BLaER1 (cell line): ENCODE data around the gene ZRSR2.

Experiments used
- H3K27ac ChIP-seq: shearing (Covaris generic); formaldehyde crosslinking; 2 replicates; pipeline ENCODE4 v1.8.1; 2022
- H3K27me3 ChIP-seq: shearing (Covaris generic); formaldehyde crosslinking; 2 replicates; pipeline ENCODE4 v1.8.1; 2022
- H3K36me3 ChIP-seq: shearing (Covaris generic); formaldehyde crosslinking; 2 replicates; pipeline ENCODE4 v1.8.1; 2022
- H3K4me1 ChIP-seq: shearing (Covaris generic); formaldehyde crosslinking; 2 replicates; pipeline ENCODE4 v1.8.1; 2022
- H3K4me2 ChIP-seq: shearing (Covaris generic); formaldehyde crosslinking; 2 replicates; pipeline ENCODE4 v1.8.1; 2022
- H3K4me3 ChIP-seq: shearing (Covaris generic); formaldehyde crosslinking; 2 replicates; pipeline ENCODE4 v1.8.1; 2022
- H3K9ac ChIP-seq: shearing (Covaris generic); formaldehyde crosslinking; 2 replicates; pipeline ENCODE4 v1.8.1; 2022
- H3K9me3 ChIP-seq: shearing (Covaris generic); formaldehyde crosslinking; 2 replicates; pipeline ENCODE4 v1.8.1; 2022
- H4K20me1 ChIP-seq: shearing (Covaris generic); formaldehyde crosslinking; 2 replicates; pipeline ENCODE4 v1.8.1; 2022
- Cebpa-rat ChIP-seq: shearing (Covaris generic); IDR thresholded peaks from 2 replicates; pipeline ENCODE4 v1.8.1; 2022

ZRSR2 gene

DNA sequence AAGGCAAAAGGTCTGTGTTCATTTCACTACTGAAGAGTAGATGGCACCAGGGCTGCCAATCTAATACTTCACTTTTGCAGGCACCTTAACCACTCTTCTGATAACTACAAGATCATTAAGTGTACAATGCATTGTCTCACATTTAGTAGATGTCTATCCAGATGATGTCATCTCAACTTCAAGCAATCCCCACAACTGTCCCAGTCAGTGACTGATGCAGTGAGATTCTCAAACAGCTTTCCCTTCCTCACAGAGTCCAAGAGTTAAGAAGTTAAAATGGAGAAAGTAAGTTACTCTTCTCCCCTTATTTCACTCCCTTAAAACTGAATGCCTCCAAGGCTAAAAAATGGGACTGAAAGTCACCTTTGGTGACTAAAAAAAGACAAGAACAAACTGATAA lies 53.7 kb downstream of the ZRSR2 start:
- peaks cover 60% of the 10 kb centered on the region for H3K27me3 ChIP-seq
- no peak overlapping the region for H3K4me3 ChIP-seq
- H3K36me3 ChIP-seq: peaks cover 12% of the 10 kb centered on the region; the same call in 1 of the 2 replicates

DNA sequence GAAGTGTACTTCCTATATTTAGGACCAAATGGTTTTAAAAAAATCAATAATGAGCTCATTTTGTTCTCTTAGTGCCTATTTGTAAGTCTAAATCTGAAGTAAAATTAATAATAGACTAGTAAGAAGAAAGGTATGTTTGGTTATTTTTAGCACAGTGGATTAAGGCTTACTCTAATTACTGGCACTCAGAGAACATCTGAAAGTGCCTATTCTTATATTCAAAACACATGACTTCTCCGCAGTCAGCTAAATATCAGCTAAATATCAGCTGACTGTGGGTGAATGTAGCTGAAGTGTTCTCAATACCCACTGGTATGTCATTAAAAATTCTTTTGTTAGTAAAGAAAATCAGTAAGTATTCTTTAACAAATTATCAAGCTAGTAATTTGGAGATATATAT lies 58.3 kb downstream of the ZRSR2 start:
- Histone ChIP-seq H3K9me3 (no peaks in the 10 kb centered on the region), H3K27me3 (peaks cover 97% of the 10 kb centered on the region), H4K20me1 (peaks cover 64% of the 10 kb centered on the region), H3K4me1 (peaks cover 4% of the 10 kb centered on the region; the same call in 1 of the 2 replicates), H3K9ac (no peak overlapping the region), H3K4me3 (no peak overlapping the region), H3K4me2 (no peak overlapping the region), H3K36me3 (peaks cover 11% of the 10 kb centered on the region; the same call in 1 of the 2 replicates), H3K27ac (no peak overlapping the region)
- no peak for TF ChIP-seq Cebpa-rat

More for the DNA sequence above, 53.7 kb downstream of the ZRSR2 start:
- no peak overlapping the region for H3K4me2 ChIP-seq
- no peak overlapping the region for H3K27ac ChIP-seq
- TF ChIP-seq Cebpa-rat: no peak
- no peak overlapping the region for H3K9ac ChIP-seq
- H3K9me3 ChIP-seq: no peaks in the 10 kb centered on the region
- H3K4me1 ChIP-seq: no peaks in the 10 kb centered on the region
- H4K20me1 ChIP-seq: peaks cover 28% of the 10 kb centered on the region

DNA sequence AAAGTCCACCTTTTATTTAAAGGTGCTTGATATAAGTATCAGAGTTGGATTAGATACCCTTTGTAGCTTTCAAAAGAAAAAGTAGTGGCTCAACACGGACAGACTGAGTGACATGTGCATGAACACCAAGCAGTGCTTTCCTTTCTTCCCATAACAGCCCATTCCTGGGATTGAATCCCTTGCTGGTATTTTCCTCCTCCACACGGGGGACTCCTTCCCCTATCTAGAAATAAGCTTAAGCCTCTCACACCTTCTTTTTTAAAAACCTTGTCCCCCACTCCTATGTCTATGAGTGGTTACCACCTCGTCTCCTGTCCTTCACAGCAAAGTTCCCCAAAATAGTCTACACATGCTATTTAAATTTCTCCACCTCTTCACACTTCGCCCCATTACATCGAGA lies 59.3 kb downstream of the ZRSR2 start:
- no peak overlapping the region for H3K9ac ChIP-seq
- no peak overlapping the region for H3K4me2 ChIP-seq
- H3K36me3 ChIP-seq: peaks cover 7% of the 10 kb centered on the region; the same call in 1 of the 2 replicates
- H3K4me3 ChIP-seq: no peak overlapping the region
- peaks cover 71% of the 10 kb centered on the region for H4K20me1 ChIP-seq
- H3K27ac ChIP-seq: no peak overlapping the region
- H3K9me3 ChIP-seq: no peaks in the 10 kb centered on the region
- no peak for TF ChIP-seq Cebpa-rat
- H3K27me3 ChIP-seq: peaks cover 95% of the 10 kb centered on the region
- peaks cover 10% of the 10 kb centered on the region; the same call in 1 of the 2 replicates for H3K4me1 ChIP-seq

DNA sequence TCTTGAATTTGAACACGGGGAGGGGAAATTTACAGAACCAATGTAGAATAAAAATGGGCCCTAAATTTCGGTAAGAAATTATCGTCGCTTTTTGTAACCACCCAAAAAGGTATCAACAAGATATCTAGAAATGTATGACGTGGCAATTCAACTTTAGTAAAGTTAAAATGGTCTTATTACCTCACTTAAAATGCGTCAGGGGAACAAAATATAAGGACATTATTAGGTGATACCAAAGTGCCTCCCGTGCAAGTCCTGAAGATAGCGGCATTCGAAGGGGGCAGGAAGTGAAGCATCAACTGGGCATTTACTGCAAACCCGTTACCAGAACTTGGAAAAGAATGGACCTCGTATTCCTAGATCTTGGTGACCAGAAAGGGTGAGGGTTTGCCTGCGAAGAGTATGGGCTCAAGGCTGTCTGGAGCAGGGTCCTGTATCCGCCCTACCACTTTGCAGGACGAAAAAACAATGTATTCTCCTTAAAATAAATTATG lies 63.3 kb downstream of the ZRSR2 start:
- peak overlapping the region; percentile 75; the same call in 1 of the 2 replicates for H3K27ac ChIP-seq
- no peak for TF ChIP-seq Cebpa-rat
- H3K36me3 ChIP-seq: 0 out of 2 replicates have a peak, but pooled peaks cover 3% of the 10 kb centered on the region
- H3K4me2 ChIP-seq: peak overlapping the region; percentile 85
- H3K9me3 ChIP-seq: no peaks in the 10 kb centered on the region
- peaks cover 61% of the 10 kb centered on the region for H4K20me1 ChIP-seq
- peak overlapping the region; percentile 75 for H3K9ac ChIP-seq
- H3K4me1 ChIP-seq: peaks cover 16% of the 10 kb centered on the region; the same call in 1 of the 2 replicates
- peak overlapping the region; percentile 74 for H3K4me3 ChIP-seq
- H3K27me3 ChIP-seq: peaks cover 92% of the 10 kb centered on the region

DNA sequence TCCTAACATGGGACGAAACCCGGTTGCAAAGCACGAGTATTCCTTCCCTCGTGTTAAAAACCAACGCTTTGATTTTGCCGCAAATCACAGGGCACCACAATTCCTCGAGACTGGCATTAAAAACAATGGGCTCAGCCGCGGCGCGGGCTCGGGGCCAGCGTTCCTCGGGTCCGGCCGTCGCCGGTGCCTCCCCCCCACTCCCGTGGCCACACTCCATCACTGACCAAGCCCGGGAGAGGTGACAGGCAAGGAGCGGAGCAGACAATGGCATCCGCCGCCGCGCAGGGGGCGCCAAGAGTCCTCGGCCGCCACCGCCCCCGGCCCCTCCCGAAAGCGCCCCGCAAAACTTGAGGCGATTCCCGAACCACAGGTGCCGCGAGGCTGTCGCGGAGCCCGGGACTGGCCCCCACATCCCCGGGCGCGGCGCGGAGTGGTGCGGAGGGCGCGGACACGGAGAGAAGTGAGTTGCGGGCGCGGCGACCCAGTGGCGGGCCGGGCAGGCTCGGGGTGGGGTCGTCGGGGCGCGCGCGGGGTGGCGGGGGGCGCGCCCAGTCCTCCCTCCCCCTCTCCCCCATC lies 63.9 kb downstream of the ZRSR2 start:
- TF ChIP-seq Cebpa-rat: no peak
- Histone ChIP-seq H3K9ac (peak overlapping the region; percentile 75), H3K9me3 (no peaks in the 10 kb centered on the region), H3K4me2 (peak overlapping the region; percentile 85), H3K4me3 (peak overlapping the region; percentile 74), H4K20me1 (peaks cover 55% of the 10 kb centered on the region), H3K4me1 (peaks cover 16% of the 10 kb centered on the region; the same call in 1 of the 2 replicates), H3K27me3 (peaks cover 92% of the 10 kb centered on the region), H3K27ac (peak overlapping the region; percentile 75), H3K36me3 (0 out of 2 replicates have a peak, but pooled peaks cover 3% of the 10 kb centered on the region)

DNA sequence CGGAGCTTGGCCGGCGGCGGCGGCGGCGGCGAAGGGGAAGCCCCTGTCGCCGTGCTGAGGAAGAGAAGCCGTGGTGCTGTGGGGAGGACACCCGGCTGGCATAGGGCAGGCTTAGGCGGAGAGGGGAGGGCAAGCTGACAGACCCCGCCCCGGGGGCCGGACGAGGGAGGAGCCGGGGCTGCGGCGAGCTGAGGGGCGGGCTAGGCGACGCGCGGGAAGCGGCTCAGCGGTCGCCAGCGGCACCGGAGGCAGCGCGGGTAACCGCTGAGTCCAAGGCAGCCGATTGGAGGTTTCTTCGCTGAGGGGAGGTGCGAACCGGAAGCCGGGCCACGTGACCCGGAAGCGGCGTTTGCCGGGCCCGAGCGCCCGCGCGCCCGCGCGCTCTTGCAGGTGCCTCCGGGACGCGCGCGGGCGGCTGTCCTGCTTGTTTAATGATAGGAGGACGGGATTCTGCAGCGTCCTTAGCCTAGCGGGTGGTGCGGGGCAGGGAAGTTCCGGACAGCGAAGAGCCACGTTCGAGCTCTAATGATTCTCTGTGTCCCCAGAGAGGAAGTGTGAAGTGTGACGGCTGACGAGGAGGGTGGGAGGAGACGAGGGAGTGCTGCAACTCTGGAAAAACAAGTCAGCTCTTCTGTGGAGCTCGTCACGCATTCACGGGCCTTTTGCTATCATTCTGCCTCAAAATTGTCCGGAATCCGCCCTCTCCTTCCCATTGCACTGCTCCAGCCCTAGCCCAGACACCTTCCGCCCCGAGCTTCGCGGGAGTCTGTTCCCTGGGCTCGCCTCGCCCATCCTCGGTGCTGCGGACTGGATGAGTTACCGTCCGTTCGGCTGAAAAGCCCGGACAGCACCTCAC lies 64.7 kb downstream of the ZRSR2 start, which contains the start of gene AP1S2:
Gene AP1S2 (minus strand): TSS at position 102 of the 856 bp plus-strand sequence. CDS start 2,289 bp downstream, outside the sequence.
- 0 out of 2 replicates have a peak, but pooled peaks cover 3% of the 10 kb centered on the region for H3K36me3 ChIP-seq
- TF ChIP-seq Cebpa-rat: no peak
- peak within 1 kb of the TSS; percentile 74 for H3K4me3 ChIP-seq
- peaks cover 16% of the 10 kb centered on the region; the same call in 1 of the 2 replicates for H3K4me1 ChIP-seq
- H3K27me3 ChIP-seq: peaks cover 88% of the 10 kb centered on the region
- peak within 1 kb of the TSS; percentile 85 for H3K4me2 ChIP-seq
- H3K9me3 ChIP-seq: no peaks in the 10 kb centered on the region
- peak within 1 kb of the TSS; percentile 87 for H3K27ac ChIP-seq
- H3K9ac ChIP-seq: peak within 1 kb of the TSS; percentile 81
- peaks cover 47% of the 10 kb centered on the region for H4K20me1 ChIP-seq

DNA sequence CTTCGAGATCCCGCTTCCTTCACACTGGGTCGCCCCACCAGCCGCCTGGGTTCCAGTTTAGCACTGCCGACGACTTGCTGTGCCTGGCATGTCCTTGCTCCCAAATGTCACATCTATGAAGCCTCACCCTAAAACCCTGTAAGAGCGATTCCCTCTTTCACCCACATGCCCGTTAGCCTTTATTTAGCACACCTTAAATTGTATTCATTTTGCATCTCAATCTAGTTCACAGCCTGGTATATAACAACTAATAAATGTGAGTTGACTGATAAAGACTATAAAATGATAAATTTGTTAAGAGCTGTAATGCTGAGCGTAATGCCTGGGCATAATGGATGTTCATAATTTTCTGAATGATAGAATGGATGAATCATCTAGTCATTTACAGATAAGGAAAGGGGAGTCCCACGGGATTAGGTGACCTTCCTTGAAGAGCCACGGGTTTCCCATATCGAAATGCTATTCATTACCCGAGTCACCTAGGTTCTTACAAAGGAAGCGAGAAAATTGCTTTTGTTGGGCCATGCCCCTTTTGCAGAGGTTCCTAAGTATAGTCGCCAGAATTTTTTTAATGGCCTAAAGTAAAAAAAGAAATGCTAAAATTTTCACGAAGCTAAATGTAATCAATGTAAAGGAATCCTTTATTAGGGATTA lies 65.4 kb downstream of the ZRSR2 start:
- Histone ChIP-seq H3K4me1 (peaks cover 16% of the 10 kb centered on the region; the same call in 1 of the 2 replicates), H3K27ac (peak overlapping the region; percentile 87), H4K20me1 (peaks cover 40% of the 10 kb centered on the region), H3K36me3 (no peaks in the 10 kb centered on the region), H3K4me2 (peak overlapping the region; percentile 85), H3K27me3 (peaks cover 80% of the 10 kb centered on the region), H3K9me3 (no peaks in the 10 kb centered on the region), H3K4me3 (peak overlapping the region; percentile 74), H3K9ac (peak overlapping the region; percentile 81)
- no peak for TF ChIP-seq Cebpa-rat

DNA sequence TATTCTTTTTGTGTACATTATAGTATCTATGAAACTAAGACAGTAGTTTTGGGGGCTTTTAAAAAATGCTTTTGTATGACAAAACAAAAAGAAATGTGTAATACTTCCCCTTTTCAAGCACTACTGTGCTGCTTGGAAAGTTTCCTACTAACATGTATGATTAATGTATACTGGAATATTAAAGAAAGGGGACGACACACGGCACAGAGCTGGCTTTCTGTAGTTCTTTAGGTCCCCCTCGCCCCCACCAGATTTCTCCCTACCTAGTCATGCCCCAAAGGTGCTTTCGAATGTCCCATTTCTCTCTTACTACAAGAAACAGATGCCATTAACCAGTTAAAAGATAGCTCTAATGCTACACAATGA lies 65.9 kb downstream of the ZRSR2 start:
- Histone ChIP-seq H3K27me3 (peaks cover 80% of the 10 kb centered on the region), H3K27ac (peak overlapping the region; percentile 87), H3K9me3 (peaks cover 5% of the 10 kb centered on the region; the same call in 1 of the 2 replicates), H3K9ac (peak overlapping the region; percentile 81), H3K4me2 (peak overlapping the region; percentile 85), H3K36me3 (no peaks in the 10 kb centered on the region), H3K4me3 (peak overlapping the region; percentile 74), H3K4me1 (peaks cover 16% of the 10 kb centered on the region; the same call in 1 of the 2 replicates), H4K20me1 (peaks cover 38% of the 10 kb centered on the region)
- TF ChIP-seq Cebpa-rat: no peak

DNA sequence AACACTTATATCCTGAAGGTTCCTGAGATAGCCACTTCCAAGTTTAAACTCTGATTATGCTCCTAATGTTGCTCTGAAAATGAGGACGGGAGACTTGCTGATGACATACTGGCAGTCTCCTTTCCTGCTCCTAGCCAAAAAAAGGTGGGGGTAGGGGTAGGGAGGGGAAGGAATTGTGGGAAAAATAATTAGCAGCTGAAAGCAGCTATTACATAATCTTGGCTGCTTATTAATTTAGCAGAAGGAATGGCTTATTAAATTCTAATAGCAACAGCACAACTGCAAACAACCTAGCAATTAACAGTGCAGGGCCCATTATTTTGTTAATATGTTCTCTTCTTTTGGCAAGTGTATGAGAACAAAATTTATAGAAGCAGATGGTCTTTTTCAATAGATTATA lies 66.4 kb downstream of the ZRSR2 start:
- H3K4me1 ChIP-seq: peaks cover 16% of the 10 kb centered on the region; the same call in 1 of the 2 replicates
- peaks cover 38% of the 10 kb centered on the region for H4K20me1 ChIP-seq
- H3K27me3 ChIP-seq: peaks cover 81% of the 10 kb centered on the region
- peak overlapping the region; percentile 81 for H3K9ac ChIP-seq
- H3K27ac ChIP-seq: peak overlapping the region; percentile 87
- TF ChIP-seq Cebpa-rat: no peak
- peak overlapping the region; percentile 74; the same call in 1 of the 2 replicates for H3K4me3 ChIP-seq
- peak overlapping the region; percentile 85 for H3K4me2 ChIP-seq
- H3K36me3 ChIP-seq: no peaks in the 10 kb centered on the region
- peaks cover 6% of the 10 kb centered on the region; the same call in 1 of the 2 replicates for H3K9me3 ChIP-seq
